Aorta (tissue), 5 donors: ENCODE results near the gene CCL19. TPM values are rescaled to one million over a fixed set of nuclear protein-coding genes. Genes with fewer than 3 reads are reported as not detected.

ENCODE experiments used
- ATAC-seq: fragments of 200-7000 bp; cut with Tn5 transposase; one replicate; pipeline ENCODE4 v1.9.1; 2022; ENCODE audit warnings: moderate library complexity; ENCODE audit not compliant: low FRiP score
- DNase-seq, 2 donors: peaks; one replicate each; pipeline ENCODE4 v3.0.0-alpha.2; 2020
- H3K27ac ChIP-seq, 2 donors: one replicate each; pipeline ENCODE4 v1.5.1; 2013; ENCODE audit warnings: low read length in 2 of 2, mild to moderate bottlenecking in 2 of 2, moderate library complexity in 2 of 2, control low read depth in 1 of 2, inconsistent platforms in 1 of 2, low read depth in 1 of 2
- H3K27me3 ChIP-seq, 2 donors: one replicate each; pipeline ENCODE4 v1.6.1; 2013; ENCODE audit warnings: control low read depth in 1 of 2, low read length in 1 of 2, mild to moderate bottlenecking in 1 of 2, moderate library complexity in 1 of 2; ENCODE audit not compliant: insufficient read depth in 2 of 2, control insufficient read depth in 1 of 2
- H3K36me3 ChIP-seq, 2 donors: one replicate each; pipeline ENCODE4 v1.6.1; 2013; ENCODE audit warnings: control low read depth in 1 of 2, low read length in 1 of 2, mild to moderate bottlenecking in 1 of 2; ENCODE audit not compliant: insufficient read depth in 2 of 2, control insufficient read depth in 1 of 2
- H3K4me1 ChIP-seq, 2 donors: one replicate each; pipeline ENCODE4 v1.6.1; 2013; ENCODE audit warnings: low read length in 2 of 2, control low read depth in 1 of 2, mild to moderate bottlenecking in 1 of 2, moderate library complexity in 1 of 2; ENCODE audit not compliant: insufficient read depth in 2 of 2, control insufficient read depth in 1 of 2
- H3K4me3 ChIP-seq, 2 donors: one replicate each; pipeline ENCODE4 v1.5.1; 2013; ENCODE audit warnings: low read length in 2 of 2, control low read depth in 1 of 2, mild to moderate bottlenecking in 1 of 2
- H3K9me3 ChIP-seq: one replicate; pipeline ENCODE4 v1.6.1; 2013; ENCODE audit warnings: mild to moderate bottlenecking, low read length; ENCODE audit not compliant: control insufficient read depth
- WGBS, 2 donors: extraction: QIAGEN DNeasy Blood & Tissue Kit; methylation state at CpG; one replicate each; pipeline ENCODE4 v1.1.7; 2013; 5-methylcytosine and 5-hydroxymethylcytosine counted together
- intact Hi-C, 2 donors: fragments of 100-400 bp; cut with DNase I; formaldehyde crosslinking; loops; one replicate each; pipeline versions ENCODE4 v1.14.2 to v1.15.0; 2022
- polyA plus RNA-seq, 2 donors: library from polyadenylated mRNA; stranded (reverse); fragments of 200-250 nt; gene quantifications; one replicate each; pipeline ENCODE4 v1.2.3, GENCODE V29; 2013
- total RNA-seq, 2 donors: library from RNA; stranded (reverse); fragmentation: NEBNext Ultra II Directional; extraction: Animal tissue kit (Norgen Biotek cat#: 25700); gene quantifications; one replicate each; pipeline ENCODE4 v1.2.1, GENCODE V29; 2021
- donor health status: healthy with polysubstance abuse.
- donor health status: Bipolar disorder and iron deficiency.
- donor health status: DM: no; HTN: no; CAD: no.
- donor health status: DM: no; HTN: no; CAD: no.
- donor health status: DM: yes; HTN: yes; CAD: no.

The CCL19 gene
- total and polyA plus RNA-seq, 4 donors, result 1.9 to 67.5 (median 22.6) TPM

DNA sequence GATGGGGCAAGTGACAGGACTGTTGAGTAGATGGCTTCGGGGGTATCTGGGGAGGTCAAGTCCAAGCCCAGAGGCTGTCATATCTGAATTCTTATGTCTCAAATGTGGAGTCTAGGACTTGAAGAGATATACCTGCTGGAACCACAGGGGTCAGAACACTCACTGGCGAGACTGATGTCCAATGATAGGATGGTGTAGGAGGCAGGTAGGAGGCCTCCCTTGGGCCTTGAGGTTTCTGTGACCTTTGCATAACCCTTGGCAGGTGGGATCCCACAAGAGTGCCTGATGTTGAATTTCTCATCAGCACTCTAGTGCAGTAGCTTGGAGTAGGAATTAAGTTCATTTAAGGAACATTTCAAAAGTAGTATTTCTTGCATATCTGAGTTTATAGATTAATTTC is 16.1 kb upstream of the CCL19 start:
- H3K27me3 ChIP-seq, result no peaks in the 10 kb centered on the region
- 94 to 98% methylated on average over 2 of the region's 2 CpGs for WGBS, 2 donors
- no peaks in the 10 kb centered on the region for H3K36me3 ChIP-seq
- H3K4me1 ChIP-seq, result no peaks in the 10 kb centered on the region
- intact Hi-C loops, result no loop called here
- DNase-seq (no peak), ATAC-seq (no peak)
- H3K27ac ChIP-seq, result no peak overlapping the region
- H3K9me3 ChIP-seq, result no peaks in the 10 kb centered on the region
- H3K4me3 ChIP-seq, result no peak overlapping the region

DNA sequence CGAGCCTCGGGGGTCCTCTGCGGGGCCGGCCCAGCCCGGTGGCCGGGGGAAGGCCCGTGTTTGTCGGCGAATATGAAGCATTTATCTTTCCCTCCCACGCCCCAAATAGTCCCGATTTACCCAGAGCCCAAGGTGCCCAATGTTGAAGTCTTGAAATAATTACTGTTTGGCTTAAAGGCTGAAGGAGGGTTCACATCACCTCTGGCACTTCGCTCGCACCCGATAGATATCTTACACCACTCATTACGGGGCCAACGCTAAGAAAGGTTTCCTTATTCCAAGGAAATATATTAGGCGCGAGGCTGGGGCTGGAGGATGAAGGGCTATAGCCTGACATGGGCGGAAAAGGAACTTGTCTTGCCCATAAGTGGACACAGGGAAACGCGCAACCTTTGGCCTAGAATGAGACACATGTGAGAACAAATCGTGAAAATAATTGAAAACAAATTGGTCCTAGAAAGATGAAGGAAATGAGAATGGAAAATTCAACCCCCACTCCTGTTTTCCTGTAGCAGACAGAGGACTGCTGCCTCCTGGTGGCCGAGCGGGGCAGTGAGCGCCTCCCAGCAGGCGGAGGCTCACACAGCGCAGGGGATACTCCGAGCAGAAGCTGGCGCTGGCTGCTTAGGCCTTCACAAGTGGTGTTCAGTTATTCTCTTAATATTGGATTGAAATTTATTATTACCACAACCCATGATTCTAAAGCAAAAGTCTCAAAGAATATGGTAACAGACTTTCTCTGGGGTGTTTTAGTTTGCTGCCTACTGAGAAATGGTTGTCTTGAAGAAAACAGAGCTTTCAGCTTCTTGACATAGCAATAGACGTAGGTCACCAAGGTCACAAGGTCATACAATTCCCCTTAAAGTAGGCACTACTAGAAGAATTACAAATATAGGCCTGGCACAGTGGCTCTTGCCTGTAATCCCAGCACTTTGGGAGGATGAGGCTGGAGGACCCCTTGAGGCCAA is 11.0 kb upstream of the CCL19 start:
- ATAC-seq, result peak; percentile 96
- WGBS, 2 donors, result 2% methylated on average over 30 of the region's 30 CpGs

GRCh38 chr9:34701023-34701768 is 10.1 kb upstream of the CCL19 start:
- no peaks in the 10 kb centered on the region for H3K4me1 ChIP-seq
- 6 to 10% methylated on average over 39 to 52 of the region's 52 CpGs for WGBS, 2 donors
- DNase-seq (peak; percentile 82 to 94), ATAC-seq (peak; percentile 94)
- H3K27ac ChIP-seq, result peak overlapping the region; percentile 52 to 68
- intact Hi-C loops, result loop anchor here in 1 of 2 donors (2.0 to 5.0 kb wide), 3 partner anchors 34 to 64 kb away; partner anchors contain the start of genes IL11RA and SIGMAR1
- no peaks in the 10 kb centered on the region for H3K9me3 ChIP-seq
- no peaks in the 10 kb centered on the region for H3K27me3 ChIP-seq
- peak overlapping the region; percentile 61 to 92 for H3K4me3 ChIP-seq
- no peaks in the 10 kb centered on the region for H3K36me3 ChIP-seq

More for the DNA sequence above, 11.0 kb upstream of the CCL19 start:
- Histone ChIP-seq H3K4me1 (no peaks in the 10 kb centered on the region), H3K27me3 (no peaks in the 10 kb centered on the region), H3K27ac (peak overlapping the region; percentile 52 to 68), H3K4me3 (peak overlapping the region; percentile 61 to 92), H3K9me3 (no peaks in the 10 kb centered on the region), H3K36me3 (no peaks in the 10 kb centered on the region)
- peak; percentile 90 to 97 for DNase-seq
- intact Hi-C loops, result loop anchor here in 1 of 2 donors (2.0 to 5.0 kb wide), 3 partner anchors 35 to 65 kb away; partner anchors contain the start of genes IL11RA and SIGMAR1

GRCh38 chr9:34694811-34695210 is 3.7 kb upstream of the CCL19 start:
- intact Hi-C loops, result no loop called here
- no peak for DNase-seq
- Histone ChIP-seq H3K4me1 (no peaks in the 10 kb centered on the region), H3K27ac (no peak overlapping the region), H3K36me3 (no peaks in the 10 kb centered on the region), H3K27me3 (no peaks in the 10 kb centered on the region), H3K4me3 (no peak overlapping the region), H3K9me3 (no peaks in the 10 kb centered on the region)
- no peak for ATAC-seq

- intact Hi-C loops, result no loop called here
- ATAC-seq (no peak), DNase-seq (no peak)
- Histone ChIP-seq H3K4me3 (no peak overlapping the region), H3K36me3 (no peaks in the 10 kb centered on the region), H3K9me3 (no peaks in the 10 kb centered on the region), H3K4me1 (no peaks in the 10 kb centered on the region), H3K27ac (no peak overlapping the region), H3K27me3 (no peaks in the 10 kb centered on the region)
- WGBS, 2 donors, result 83 to 88% methylated on average over 2 of the region's 2 CpGs
These were observed 2.5 kb upstream of the CCL19 start for GRCh38 chr9:34693560-34693959.

- 90 to 92% methylated on average over 5 of the region's 5 CpGs for WGBS, 2 donors
- Histone ChIP-seq H3K9me3 (no peaks in the 10 kb centered on the region), H3K4me3 (no peak overlapping the region), H3K27me3 (no peaks in the 10 kb centered on the region), H3K27ac (no peak overlapping the region), H3K36me3 (no peaks in the 10 kb centered on the region), H3K4me1 (no peaks in the 10 kb centered on the region)
- intact Hi-C loops, result no loop called here
- DNase-seq (no peak), ATAC-seq (no peak)
These were observed 850 bp upstream of the CCL19 start for GRCh38 chr9:34691936-34692315.

DNA sequence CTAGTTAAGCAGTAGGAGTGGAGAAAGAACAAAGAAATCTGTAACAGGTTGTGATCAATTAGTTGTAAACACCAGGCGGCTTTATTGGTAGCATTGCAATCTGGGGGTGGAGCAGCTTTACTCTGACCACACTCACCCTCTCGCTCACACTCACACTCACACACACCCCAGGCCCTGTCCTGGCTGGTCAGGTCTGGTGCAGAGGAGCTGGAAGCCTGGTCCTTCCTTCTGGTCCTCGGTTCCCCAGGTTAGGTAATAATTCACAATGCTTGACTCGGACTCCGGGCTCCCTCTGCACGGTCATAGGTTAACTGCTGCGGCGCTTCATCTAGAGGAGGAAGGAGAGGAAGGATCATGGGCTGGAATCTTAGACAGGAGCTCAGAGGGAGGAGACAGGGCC is 1.6 kb downstream of the CCL19 start:
- no peaks in the 10 kb centered on the region for H3K9me3 ChIP-seq
- intact Hi-C loops, result no loop called here
- no peak overlapping the region for H3K4me3 ChIP-seq
- H3K4me1 ChIP-seq, result no peaks in the 10 kb centered on the region
- no peaks in the 10 kb centered on the region for H3K27me3 ChIP-seq
- 93 to 96% methylated on average over 8 of the region's 8 CpGs for WGBS, 2 donors
- ATAC-seq, result no peak
- no peak overlapping the region for H3K27ac ChIP-seq
- H3K36me3 ChIP-seq, result no peaks in the 10 kb centered on the region
- DNase-seq, result no peak

DNA sequence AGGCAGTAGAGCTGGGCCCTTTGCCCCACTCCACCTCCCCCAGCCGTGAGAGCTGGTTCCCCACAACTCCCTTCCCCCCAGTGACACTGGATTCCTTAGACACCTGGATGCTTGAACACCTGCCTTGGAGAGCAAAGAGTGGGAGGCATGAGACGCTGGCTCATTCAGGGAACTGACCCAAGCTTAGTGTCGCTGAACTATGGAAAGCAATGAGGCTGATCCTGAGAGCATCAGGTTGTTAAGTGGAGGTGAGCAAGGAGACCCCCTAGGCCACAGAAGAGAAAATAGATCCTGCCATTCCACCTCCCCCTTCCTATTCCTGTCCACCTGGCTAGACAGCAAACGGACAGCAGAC is 2.0 kb downstream of the CCL19 start:
- ATAC-seq (no peak), DNase-seq (no peak)
- Histone ChIP-seq H3K4me3 (no peak overlapping the region), H3K9me3 (no peaks in the 10 kb centered on the region), H3K36me3 (no peaks in the 10 kb centered on the region), H3K27ac (no peak overlapping the region), H3K4me1 (no peaks in the 10 kb centered on the region), H3K27me3 (no peaks in the 10 kb centered on the region)
- 91 to 93% methylated on average over 4 of the region's 4 CpGs for WGBS, 2 donors
- intact Hi-C loops, result no loop called here
